H1 (cell line): ENCODE data around the gene ARHGEF40. TPM values are rescaled to one million over a fixed set of nuclear protein-coding genes. Genes with fewer than 3 reads are reported as not detected.

Experiments
- KDM4A ChIP-seq: IDR thresholded peaks from one replicate; pipeline ENCODE4 v1.7.1; 2012; ENCODE audit warnings: low read depth, mild to moderate bottlenecking, moderate library complexity, low read length, inconsistent platforms; ENCODE audit not compliant: severe bottlenecking
- SAP30 ChIP-seq: fragments of 300-600 bp; sonication (generic); IDR thresholded peaks from 2 replicates; pipeline ENCODE4 v1.7.1; 2012; ENCODE audit warnings: low read length, moderate library complexity, mild to moderate bottlenecking, inconsistent platforms; ENCODE audit not compliant: insufficient read depth, insufficient replicate concordance
- polyA plus RNA-seq, 7 experiments: library from polyadenylated mRNA; depleted of rRNA in 3 of 7; stranded (reverse) in 5 of 7; unstranded in 2 of 7; fragments of >200 nt in 5 of 7; fragments of 200-250 nt in 2 of 7; gene quantifications; 1 replicate in 5 of 7; 2 replicates in 1 of 7; 4 replicates in 1 of 7; pipeline versions ENCODE4 v1.2.1 to v1.2.3, GENCODE V29; 2011 to 2013; ENCODE audit warnings: missing spikeins in 2 of 7, mixed read lengths in 2 of 7
- total RNA-seq: library from RNA; stranded (reverse); fragmentation: NEBNext Ultra II Directional; extraction: Animal tissue kit (Norgen Biotek cat#: 25700); gene quantifications from 2 replicates; pipeline ENCODE4 v1.2.1, GENCODE V29; 2021

ARHGEF40 gene
- total and polyA plus RNA-seq, 2 of the 8 experiments (the other 6 are each of a cell fraction or from before 2014, with no cell fraction given) = 53.1 to 101 TPM

- TF ChIP-seq KDM4A = no peak
- TF ChIP-seq SAP30 = no peak
Measured at GRCh38 chr14:21104448-21105060, 34.5 kb downstream of the ARHGEF40 start (continued).
